Uterus (tissue), 4 donors: ENCODE measurements around the gene DNAJC22. TPM values are rescaled to one million over a fixed set of nuclear protein-coding genes. Genes with fewer than 3 reads are reported as not detected.

ENCODE experiments used
- DNase-seq, 2 donors: peaks; one replicate each; pipeline ENCODE4 v3.0.0-alpha.2; 2019 to 2020
- H3K27ac ChIP-seq, 2 donors: fragments of 200-600 bp; sonication (generic); 1 replicate in 1 of 2; 2 replicates in 1 of 2; pipeline ENCODE4 v1.5.1; 2016 to 2018
- H3K27me3 ChIP-seq, 2 donors: fragments of 200-600 bp; sonication (generic); one replicate each; pipeline ENCODE4 v1.5.1; 2018 to 2019; ENCODE audit warnings: control low read depth in 1 of 2
- H3K36me3 ChIP-seq, 2 donors: fragments of 200-600 bp; sonication (generic); one replicate each; pipeline ENCODE4 v1.5.1; 2019; ENCODE audit warnings: control low read depth in 1 of 2
- H3K4me1 ChIP-seq, 2 donors: fragments of 200-600 bp; sonication (generic); one replicate each; pipeline ENCODE4 v1.5.1; 2018 to 2019; ENCODE audit warnings: control low read depth in 1 of 2
- H3K4me3 ChIP-seq, 2 donors: fragments of 200-600 bp; sonication (generic); 1 replicate in 1 of 2; 2 replicates in 1 of 2; pipeline ENCODE4 v1.5.1; 2018 to 2019; ENCODE audit warnings: mild to moderate bottlenecking in 1 of 2
- H3K9me3 ChIP-seq, 2 donors: fragments of 200-600 bp; sonication (generic); one replicate each; pipeline ENCODE4 v1.5.1; 2019; ENCODE audit warnings: control low read depth in 1 of 2
- POLR2A ChIP-seq, 2 donors: fragments of 450-650 bp; IDR thresholded peaks; one replicate each; pipeline ENCODE4 v1.6.1; 2016; ENCODE audit warnings: antibody characterized with exemption in 2 of 2, mild to moderate bottlenecking in 1 of 2, moderate library complexity in 1 of 2
- intact Hi-C: fragments of 100-400 bp; cut with DNase I; formaldehyde crosslinking; loops from one replicate; pipeline ENCODE4 v1.15.1; 2023; ENCODE audit warnings: low total_unique reads
- total RNA-seq, 4 donors: library from RNA; depleted of rRNA in 3 of 4; stranded (reverse); fragments of >200 nt in 3 of 4; gene quantifications; one replicate each; pipeline versions ENCODE4 v1.1.0 to v1.2.4, GENCODE V29; 2014 to 2023
- TF ChIP-seq, protein P1 (sequence below), 4 experiments: fragments of 200-600 bp in 2 of 4; fragments of 450-650 bp in 2 of 4; sonication (generic) in 2 of 4; IDR thresholded peaks; one replicate each; pipeline ENCODE4 v1.5.1; 2016 to 2019; ENCODE audit warnings: antibody characterized with exemption in 4 of 4, mild to moderate bottlenecking in 2 of 4, moderate library complexity in 1 of 4
- donor health status: DM: yes; HTN: yes; CAD: no.

Gene DNAJC22
- total RNA-seq, 4 donors from 2014 or later: 4.5 TPM; not detected in 3

- TF ChIP-seq POLR2A (IDR thresholded peaks at IDR 0.05): no peak
- TF ChIP-seq, protein P1, sequence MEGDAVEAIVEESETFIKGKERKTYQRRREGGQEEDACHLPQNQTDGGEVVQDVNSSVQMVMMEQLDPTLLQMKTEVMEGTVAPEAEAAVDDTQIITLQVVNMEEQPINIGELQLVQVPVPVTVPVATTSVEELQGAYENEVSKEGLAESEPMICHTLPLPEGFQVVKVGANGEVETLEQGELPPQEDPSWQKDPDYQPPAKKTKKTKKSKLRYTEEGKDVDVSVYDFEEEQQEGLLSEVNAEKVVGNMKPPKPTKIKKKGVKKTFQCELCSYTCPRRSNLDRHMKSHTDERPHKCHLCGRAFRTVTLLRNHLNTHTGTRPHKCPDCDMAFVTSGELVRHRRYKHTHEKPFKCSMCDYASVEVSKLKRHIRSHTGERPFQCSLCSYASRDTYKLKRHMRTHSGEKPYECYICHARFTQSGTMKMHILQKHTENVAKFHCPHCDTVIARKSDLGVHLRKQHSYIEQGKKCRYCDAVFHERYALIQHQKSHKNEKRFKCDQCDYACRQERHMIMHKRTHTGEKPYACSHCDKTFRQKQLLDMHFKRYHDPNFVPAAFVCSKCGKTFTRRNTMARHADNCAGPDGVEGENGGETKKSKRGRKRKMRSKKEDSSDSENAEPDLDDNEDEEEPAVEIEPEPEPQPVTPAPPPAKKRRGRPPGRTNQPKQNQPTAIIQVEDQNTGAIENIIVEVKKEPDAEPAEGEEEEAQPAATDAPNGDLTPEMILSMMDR (IDR thresholded peaks at IDR 0.05): no peak
- no peak for DNase-seq
- intact Hi-C loops: loop anchor here (10.0 kb wide), 1 partner anchor 176 kb away; no protein-coding TSS in a partner anchor
Observed at GRCh38 chr12:49338830-49339463, 7.7 kb upstream of the DNAJC22 start.

DNA sequence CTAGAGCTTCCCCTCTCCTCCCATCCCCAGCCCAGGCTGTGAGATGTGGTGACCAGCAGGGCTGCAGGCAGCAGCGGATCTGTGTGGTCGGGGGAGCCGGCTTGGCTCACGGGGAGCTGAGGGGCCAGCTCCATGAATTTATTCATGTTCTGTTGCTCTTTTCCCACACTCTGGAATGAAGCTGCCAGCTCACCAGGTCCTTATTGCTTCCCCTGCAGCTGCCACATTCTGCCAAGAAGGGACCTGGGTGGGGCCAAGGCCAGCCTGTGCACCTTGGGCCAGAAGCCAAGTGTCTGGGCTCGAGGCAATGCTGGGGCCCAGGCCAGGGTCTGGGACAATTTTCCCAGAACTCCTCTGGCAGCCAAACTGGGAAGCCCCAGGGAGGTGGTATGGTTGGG lies 7.2 kb upstream of the DNAJC22 start:
- no peak for DNase-seq
- H3K4me1 ChIP-seq: peaks cover 0 to 9% of the 10 kb centered on the region in 2 donors
- no peaks in the 10 kb centered on the region for H3K9me3 ChIP-seq
- H3K36me3 ChIP-seq: no peaks in the 10 kb centered on the region
- H3K27me3 ChIP-seq: peaks cover 15 to 16% of the 10 kb centered on the region in 2 donors
- intact Hi-C loops: loop anchor here (10.0 kb wide), 1 partner anchor 175 kb away; no protein-coding TSS in a partner anchor
- no peak overlapping the region for H3K4me3 ChIP-seq
- TF ChIP-seq, protein P1 (IDR thresholded peaks at IDR 0.05): no peak
- TF ChIP-seq POLR2A (IDR thresholded peaks at IDR 0.05): no peak
- H3K27ac ChIP-seq: no peak overlapping the region

More at GRCh38 chr12:49338830-49339463, 7.7 kb upstream of the DNAJC22 start:
- no peaks in the 10 kb centered on the region for H3K36me3 ChIP-seq
- H3K27ac ChIP-seq: no peak overlapping the region
- no peak overlapping the region for H3K4me3 ChIP-seq
- peaks cover 0 to 9% of the 10 kb centered on the region in 2 donors for H3K4me1 ChIP-seq
- peaks cover 15 to 16% of the 10 kb centered on the region in 2 donors for H3K27me3 ChIP-seq
- H3K9me3 ChIP-seq: no peaks in the 10 kb centered on the region

- TF ChIP-seq POLR2A (IDR thresholded peaks at IDR 0.05): no peak
- TF ChIP-seq, protein P1 (IDR thresholded peaks at IDR 0.05): no peak
- no peaks in the 10 kb centered on the region for H3K9me3 ChIP-seq
- H3K27ac ChIP-seq: no peak overlapping the region
- intact Hi-C loops: loop anchor here (10.0 kb wide), 1 partner anchor 55 kb away; no protein-coding TSS in a partner anchor
- no peak for DNase-seq
- H3K4me1 ChIP-seq: peaks cover 0 to 14% of the 10 kb centered on the region in 2 donors
- H3K4me3 ChIP-seq: no peak overlapping the region
- H3K27me3 ChIP-seq: peaks cover 9 to 23% of the 10 kb centered on the region in 2 donors
- H3K36me3 ChIP-seq: no peaks in the 10 kb centered on the region
Observed at GRCh38 chr12:49340095-49340870, 6.4 kb upstream of the DNAJC22 start.

- Histone ChIP-seq H3K4me3 (no peak overlapping the region), H3K4me1 (peaks cover 6 to 22% of the 10 kb centered on the region in 2 donors), H3K27me3 (peaks cover 10 to 32% of the 10 kb centered on the region in 2 donors), H3K9me3 (no peaks in the 10 kb centered on the region), H3K27ac (no peak overlapping the region), H3K36me3 (no peaks in the 10 kb centered on the region)
- intact Hi-C loops: loop anchor here (10.0 kb wide), 1 partner anchor 56 kb away; no protein-coding TSS in a partner anchor
- TF ChIP-seq, protein P1 (IDR thresholded peaks at IDR 0.05): no peak
- no peak for TF ChIP-seq POLR2A (IDR thresholded peaks at IDR 0.05)
- no peak for DNase-seq
Observed at GRCh38 chr12:49340971-49341776, 5.5 kb upstream of the DNAJC22 start.
